ENCODE data around the gene KLF11. TPM values are rescaled to one million over a fixed set of nuclear protein-coding genes. Genes with fewer than 3 reads are reported as not detected.

Gene KLF11
- total and polyA plus RNA-seq, 2 donors (not counting 3 experiments of a cell fraction or from before 2014, with no cell fraction given) = 10.5 to 11.3 TPM

DNA sequence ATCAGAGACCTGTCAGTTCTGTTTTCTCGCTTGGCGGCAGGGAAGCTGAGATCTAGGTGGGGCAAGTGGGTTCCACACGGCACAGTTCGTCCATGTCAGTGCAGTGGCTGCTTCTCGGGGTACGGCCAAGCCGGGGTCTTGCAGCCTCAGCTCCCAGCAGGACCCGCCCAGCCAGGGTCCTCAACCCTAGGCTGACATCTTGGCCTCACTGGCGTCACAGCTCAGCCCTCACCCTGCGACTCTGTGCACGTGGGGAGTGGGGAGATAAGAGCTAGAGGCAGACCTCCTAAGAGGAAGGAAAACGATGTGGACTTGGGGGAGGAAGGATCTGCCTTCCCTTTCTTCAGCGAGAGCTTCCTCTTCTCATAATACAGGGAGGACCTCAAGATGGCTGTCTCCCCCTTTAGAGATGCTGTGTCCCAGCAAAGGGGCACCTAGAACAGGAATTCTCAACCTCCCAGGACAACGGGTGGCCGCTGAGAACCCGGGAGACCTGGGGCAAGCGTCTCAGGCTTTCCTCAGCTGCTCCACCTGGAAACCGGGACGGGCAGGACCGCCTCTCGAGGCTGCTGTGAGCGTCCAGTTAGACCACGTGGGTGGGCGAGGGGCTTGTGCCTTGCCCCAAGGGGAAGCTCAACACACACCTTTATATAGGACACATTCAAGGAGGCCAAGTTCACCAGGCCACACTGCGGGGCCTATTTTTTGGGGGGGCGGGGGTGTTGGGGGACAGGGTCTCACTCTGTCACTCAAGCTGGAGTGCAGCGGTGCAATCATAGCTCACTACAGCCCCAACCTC lies 23.5 kb upstream of the KLF11 start:
- no peaks in the 10 kb centered on the region for H3K4me1 ChIP-seq (ENCODE audit: control insufficient read depth, extremely low read depth, insufficient read depth, low read length)
- TF ChIP-seq GATA2 (IDR thresholded peaks at IDR 0.05; ENCODE audit: insufficient read depth, insufficient read length, low read depth, low read length) = no peak
- TF ChIP-seq MYC (IDR thresholded peaks at IDR 0.05; ENCODE audit: low read depth, low read length) = no peak
- TF ChIP-seq FOS (IDR thresholded peaks at IDR 0.05; ENCODE audit: borderline replicate concordance, insufficient read depth, low read length) = no peak
- TF ChIP-seq, protein P1, sequence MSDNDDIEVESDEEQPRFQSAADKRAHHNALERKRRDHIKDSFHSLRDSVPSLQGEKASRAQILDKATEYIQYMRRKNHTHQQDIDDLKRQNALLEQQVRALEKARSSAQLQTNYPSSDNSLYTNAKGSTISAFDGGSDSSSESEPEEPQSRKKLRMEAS (IDR thresholded peaks at IDR 0.05; ENCODE audit: insufficient read depth, insufficient read length) = no peak
- TF ChIP-seq EZH2 (IDR thresholded peaks at IDR 0.05; ENCODE audit: borderline replicate concordance, low read depth, low read length, severe bottlenecking) = no peak
- no peak for TF ChIP-seq JUN (IDR thresholded peaks at IDR 0.05; ENCODE audit: borderline replicate concordance, insufficient read depth, insufficient read length, low read depth)
- TF ChIP-seq, protein P2, sequence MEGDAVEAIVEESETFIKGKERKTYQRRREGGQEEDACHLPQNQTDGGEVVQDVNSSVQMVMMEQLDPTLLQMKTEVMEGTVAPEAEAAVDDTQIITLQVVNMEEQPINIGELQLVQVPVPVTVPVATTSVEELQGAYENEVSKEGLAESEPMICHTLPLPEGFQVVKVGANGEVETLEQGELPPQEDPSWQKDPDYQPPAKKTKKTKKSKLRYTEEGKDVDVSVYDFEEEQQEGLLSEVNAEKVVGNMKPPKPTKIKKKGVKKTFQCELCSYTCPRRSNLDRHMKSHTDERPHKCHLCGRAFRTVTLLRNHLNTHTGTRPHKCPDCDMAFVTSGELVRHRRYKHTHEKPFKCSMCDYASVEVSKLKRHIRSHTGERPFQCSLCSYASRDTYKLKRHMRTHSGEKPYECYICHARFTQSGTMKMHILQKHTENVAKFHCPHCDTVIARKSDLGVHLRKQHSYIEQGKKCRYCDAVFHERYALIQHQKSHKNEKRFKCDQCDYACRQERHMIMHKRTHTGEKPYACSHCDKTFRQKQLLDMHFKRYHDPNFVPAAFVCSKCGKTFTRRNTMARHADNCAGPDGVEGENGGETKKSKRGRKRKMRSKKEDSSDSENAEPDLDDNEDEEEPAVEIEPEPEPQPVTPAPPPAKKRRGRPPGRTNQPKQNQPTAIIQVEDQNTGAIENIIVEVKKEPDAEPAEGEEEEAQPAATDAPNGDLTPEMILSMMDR (IDR thresholded peaks at IDR 0.05; ENCODE audit: extremely low read depth in 1 of 2, insufficient read depth in 1 of 2, low read depth in 1 of 2, low read length in 2 of 2) = no peak
- no peak for TF ChIP-seq POLR2AphosphoS5 (IDR thresholded peaks at IDR 0.05; ENCODE audit: insufficient read depth, low read depth, low read length)
- TF ChIP-seq POLR2A (IDR thresholded peaks at IDR 0.05; ENCODE audit: low read depth, low read length) = no peak
- no peak for FAIRE-seq
- intact Hi-C loops (cut with micrococcal nuclease) (no loop called here), dilution Hi-C loops (cut with MboI; ENCODE audit: extremely low pct_ligation_motif_present, low sequenced_read_pairs) (no loop called here)
- no peaks in the 10 kb centered on the region for H3K9me1 ChIP-seq (replicated peaks; ENCODE audit: control insufficient read depth, extremely low read depth, insufficient read depth, low read length)
- no peak overlapping the region for H2AFZ ChIP-seq (ENCODE audit: low read depth, low read length)
- H3K27ac ChIP-seq (ENCODE audit: insufficient read depth, low read depth, low read length) = no peak overlapping the region
- H3K79me2 ChIP-seq (ENCODE audit: control insufficient read depth, insufficient read depth, low read length) = no peaks in the 10 kb centered on the region
- no peak overlapping the region for H3K9ac ChIP-seq (replicated peaks; ENCODE audit: extremely low read depth, insufficient read depth, low read length)
- no peak overlapping the region for H3K4me3 ChIP-seq (replicated peaks in 1 of 3; ENCODE audit: insufficient read depth in 1 of 3, low read depth in 1 of 3, low read length in 3 of 3)
- H3K27me3 ChIP-seq (ENCODE audit: control insufficient read depth in 2 of 2, insufficient read depth in 2 of 2, low read length in 2 of 2) = peaks cover 0 to 2% of the 10 kb centered on the region in 2 experiments
- ChIA-PET CTCF (interaction anchor here (0.9 to 16.1 kb wide), 3 partner anchors 16 to 219 kb away, joined by 3 to 151 read pairs (median 3); no protein-coding TSS in a partner anchor), POLR2A (no interaction called here)
- H3K9me3 ChIP-seq (replicated peaks; ENCODE audit: control insufficient read depth, insufficient read depth, low read length) = no peaks in the 10 kb centered on the region
- H3K36me3 ChIP-seq (ENCODE audit: control insufficient read depth in 2 of 2, extremely low read depth in 1 of 2, insufficient read depth in 2 of 2, low read length in 2 of 2) = no peaks in the 10 kb centered on the region
- H3K4me2 ChIP-seq (ENCODE audit: insufficient read depth, low read length) = no peak overlapping the region
- no TSS peak for BruUV-seq (replicated peaks)
- H4K20me1 ChIP-seq (replicated peaks; ENCODE audit: control insufficient read depth, extremely low read depth, insufficient read depth, low read length) = no peaks in the 10 kb centered on the region
- DNase-seq (ENCODE audit: low read depth, low spot score) = no peak

All from endothelial cell of umbilical vein (primary cell).